ENCODE measurements around the gene ATP6V1G1.

GRCh38 chr9:114619191-114619761 is 31.7 kb downstream of the ATP6V1G1 start:
- TF ChIP-seq GATA3 (IDR thresholded peaks at IDR 0.05; ENCODE audit: low read depth, low read length): no peak
- no peak for TF ChIP-seq GATA2 (IDR thresholded peaks at IDR 0.05; ENCODE audit: low read depth, low read length)

Data from SH-SY5Y (cell line).